HT-29 (cell line): ENCODE results near the gene ANKRD55. TPM values are rescaled to one million over a fixed set of nuclear protein-coding genes. Genes with fewer than 3 reads are reported as not detected.
"Not testable (repeated sequence)": the region's sequence is repeated elsewhere in the genome, so short reads cannot be mapped to it uniquely, and the experiment has no call there.

Experiments used
- DNase-seq: peaks from one replicate; pipeline ENCODE4 v3.0.0-alpha.2; 2015; ENCODE audit warnings: low spot score
- total RNA-seq: library from RNA; depleted of rRNA; stranded (reverse); fragments of >200 nt; shearing (Covaris generic); gene quantifications from 2 replicates; pipeline ENCODE4 v1.2.3, GENCODE V29; 2014

ANKRD55 gene
- total RNA-seq, 1 experiment from 2014 or later = not detected

GRCh38 chr5:56105511-56106291 is 127.4 kb downstream of the ANKRD55 start:
- DNase-seq = no peak

GRCh38 chr5:56102889-56103288 is 130.2 kb downstream of the ANKRD55 start:
- DNase-seq = no peak

GRCh38 chr5:56102207-56102606 is 130.9 kb downstream of the ANKRD55 start:
- not testable (repeated sequence) for DNase-seq

GRCh38 chr5:56101180-56101579 is 131.9 kb downstream of the ANKRD55 start:
- no peak for DNase-seq

GRCh38 chr5:56100439-56101176 is 132.5 kb downstream of the ANKRD55 start:
- no peak for DNase-seq

GRCh38 chr5:56099346-56099745 is 133.8 kb downstream of the ANKRD55 start:
- DNase-seq = no peak

- DNase-seq = no peak
Observed at GRCh38 chr5:56097055-56097454, 136.1 kb downstream of the ANKRD55 start.

GRCh38 chr5:56095579-56096102 is 137.5 kb downstream of the ANKRD55 start:
- no peak for DNase-seq

- no peak for DNase-seq
Observed at GRCh38 chr5:56094579-56095361, 138.4 kb downstream of the ANKRD55 start.

GRCh38 chr5:56093970-56094369 is 139.2 kb downstream of the ANKRD55 start:
- no peak for DNase-seq

GRCh38 chr5:56092115-56092514 is 141.0 kb downstream of the ANKRD55 start:
- no peak for DNase-seq

- no peak for DNase-seq
Observed at GRCh38 chr5:56091664-56092063, 141.5 kb downstream of the ANKRD55 start.

- no peak for DNase-seq
Observed at GRCh38 chr5:56090793-56091460, 142.2 kb downstream of the ANKRD55 start.

GRCh38 chr5:56088967-56089829 is 143.9 kb downstream of the ANKRD55 start:
- no peak for DNase-seq

- no peak for DNase-seq
Observed at GRCh38 chr5:56088431-56088949, 144.6 kb downstream of the ANKRD55 start.

- DNase-seq = no peak
Observed at GRCh38 chr5:56085193-56085592, 147.9 kb downstream of the ANKRD55 start.

GRCh38 chr5:56083286-56083854 is 149.8 kb downstream of the ANKRD55 start:
- DNase-seq = no peak

- DNase-seq = not testable (repeated sequence)
Observed at GRCh38 chr5:56081053-56081642, 152.0 kb downstream of the ANKRD55 start.

GRCh38 chr5:56080375-56081052 is 152.6 kb downstream of the ANKRD55 start:
- no peak for DNase-seq
